GM19438 (cell line): ENCODE results near the gene TCEA3.

Experiments
- ATAC-seq: cut with Tn5 transposase; IDR thresholded peaks from one replicate; pipeline ENCODE4 v1.9.1; 2021; ENCODE audit warnings: low read depth; ENCODE audit not compliant: unreplicated experiment

Gene TCEA3

GRCh38 chr1:23424293-23425192, at the start of gene TCEA3:
Gene TCEA3 (minus strand): TSS chr1:23424748. CDS start chr1:23424633, 115 bp downstream.
- no peak for ATAC-seq

DNA sequence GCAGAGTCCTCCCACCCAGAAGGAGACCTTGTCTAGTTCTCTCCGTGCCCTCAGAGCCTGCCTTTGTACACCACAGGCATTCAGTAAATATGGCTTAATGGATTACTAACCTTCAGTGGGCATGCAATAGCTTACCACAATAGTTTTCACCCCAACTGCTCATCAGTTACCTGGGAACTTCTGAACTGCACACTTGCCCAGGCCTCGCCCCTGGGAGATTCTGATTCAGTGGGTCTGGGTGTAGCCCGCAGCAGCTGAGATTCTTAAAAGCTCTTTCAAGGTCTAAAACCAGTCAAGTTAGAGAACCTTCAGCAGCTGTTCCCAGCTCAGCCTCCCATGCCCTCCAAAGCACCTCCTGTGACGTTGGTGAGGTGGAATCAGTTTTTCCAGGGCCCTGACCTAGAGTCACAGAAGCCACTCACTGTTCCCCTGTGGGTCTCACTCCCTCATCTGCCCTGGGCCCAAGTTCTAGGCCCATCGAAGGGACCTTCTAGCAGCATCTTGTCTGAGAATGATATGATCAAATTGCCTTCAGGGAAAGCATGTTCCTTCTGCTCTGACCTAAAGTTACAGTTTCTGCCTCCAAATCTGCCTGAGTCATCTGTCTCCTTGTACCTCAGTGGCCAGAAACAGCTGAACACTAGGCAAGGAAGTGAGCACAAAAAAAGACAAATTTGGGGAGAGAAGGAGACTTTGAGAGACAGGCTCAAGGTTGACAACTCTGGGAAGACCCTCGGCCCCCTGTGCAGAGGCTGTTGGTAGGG, 48.7 kb upstream of the TCEA3 start:
- no peak for ATAC-seq

DNA sequence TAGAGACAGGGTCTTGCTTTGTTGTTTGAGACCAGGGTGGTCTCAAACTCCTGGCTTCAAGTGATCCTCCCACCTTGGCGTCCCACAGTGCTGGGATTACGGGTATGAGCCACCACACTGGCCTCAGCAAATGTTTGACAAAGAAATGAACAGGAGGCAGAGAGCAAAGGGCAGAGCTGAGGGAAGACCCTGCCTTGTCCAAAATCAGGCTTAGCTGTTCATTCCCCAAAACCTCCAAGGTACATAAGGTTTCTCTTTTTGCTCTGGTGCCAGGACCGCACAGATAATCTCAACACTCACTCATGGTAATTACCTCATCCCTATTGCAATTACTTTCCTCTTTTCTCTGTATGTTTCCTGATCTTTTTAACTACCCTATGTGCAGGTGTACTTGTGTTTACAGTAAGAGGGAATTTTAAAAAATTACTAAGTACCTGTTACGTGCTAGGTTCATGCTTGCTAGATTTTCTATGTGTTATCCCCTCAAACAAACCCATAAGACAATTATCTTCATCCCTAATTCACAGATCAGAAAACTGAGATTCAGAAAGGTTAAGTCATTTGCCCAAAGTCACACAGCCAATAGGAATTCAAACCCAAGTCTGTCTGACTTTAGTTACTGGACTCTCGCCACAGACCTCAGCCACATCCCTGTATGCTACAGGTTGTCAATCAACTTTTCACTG, 47.9 kb upstream of the TCEA3 start:
- no peak for ATAC-seq

DNA sequence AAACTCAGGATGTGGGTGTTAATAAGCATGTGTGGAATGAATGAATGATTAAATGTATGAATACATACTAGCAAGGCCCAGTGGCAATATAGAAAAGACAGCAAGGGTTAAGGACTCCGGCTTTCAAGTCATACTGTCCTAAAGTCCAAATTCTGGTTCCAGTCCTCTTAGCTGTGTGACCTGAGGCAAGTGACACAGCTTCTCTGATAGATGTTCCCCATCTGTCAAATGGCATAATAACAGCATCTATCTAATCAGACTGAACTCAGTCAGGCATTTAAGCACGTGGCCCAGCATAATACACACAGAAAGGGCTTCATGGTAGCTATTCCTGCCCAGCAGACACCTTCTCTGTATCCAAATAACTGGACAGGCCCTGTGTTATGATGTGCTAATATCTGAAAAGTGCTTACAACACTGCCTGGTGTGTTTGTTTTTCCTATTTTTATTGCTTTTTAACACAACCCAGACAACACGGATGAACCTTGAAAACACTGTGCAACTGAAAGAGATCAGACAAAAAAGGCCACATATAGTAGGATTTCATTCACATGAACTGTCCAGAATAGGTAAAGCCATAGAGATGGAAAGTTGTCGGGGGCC, 47.0 kb upstream of the TCEA3 start:
- no peak for ATAC-seq

- ATAC-seq: no peak
Observed at GRCh38 chr1:23470282-23471070, 45.9 kb upstream of the TCEA3 start.

GRCh38 chr1:23469372-23469982, 44.9 kb upstream of the TCEA3 start:
- no peak for ATAC-seq

GRCh38 chr1:23466423-23466989, 42.0 kb upstream of the TCEA3 start:
- no peak for ATAC-seq

DNA sequence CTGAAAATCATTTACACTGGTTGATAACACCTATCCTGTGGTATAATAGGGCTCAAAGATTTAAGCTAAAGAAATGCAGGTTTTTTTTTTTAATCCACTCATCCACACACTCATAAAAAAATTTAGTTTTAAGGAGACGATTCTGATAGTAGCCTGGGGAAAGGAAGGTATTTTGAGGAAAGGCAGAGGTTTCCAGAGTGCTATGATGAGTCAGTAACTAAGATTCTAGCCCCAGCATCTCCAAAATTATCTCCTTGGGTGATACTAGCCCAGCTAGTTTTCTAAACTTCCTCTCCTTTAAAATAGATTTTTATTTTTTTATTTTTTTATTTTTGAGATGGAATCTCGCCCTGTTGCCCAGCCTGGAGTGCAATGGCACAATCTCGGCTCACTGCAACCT, 38.7 kb upstream of the TCEA3 start:
- ATAC-seq: no peak

- no peak for ATAC-seq
Observed at GRCh38 chr1:23462766-23463165, 38.2 kb upstream of the TCEA3 start.

- ATAC-seq: no peak
Observed at GRCh38 chr1:23461050-23461449, 36.5 kb upstream of the TCEA3 start.

DNA sequence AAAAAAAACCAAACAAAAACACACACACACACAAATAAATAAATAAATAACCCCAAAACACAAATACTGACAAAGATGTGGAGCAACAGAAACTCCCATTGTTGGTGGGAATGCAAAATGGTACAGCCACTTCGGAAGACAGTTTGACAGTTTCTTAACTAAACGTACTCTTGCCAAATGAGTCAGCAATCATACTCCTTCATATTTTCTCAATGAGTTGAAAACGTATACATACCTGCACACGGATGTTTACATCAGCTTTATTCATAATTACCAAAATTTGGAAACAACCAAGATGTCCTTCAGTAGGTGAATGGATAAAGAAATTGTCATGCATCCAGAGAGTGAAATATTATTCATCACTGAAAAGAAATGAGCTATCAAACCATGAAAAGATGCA, 36.0 kb upstream of the TCEA3 start:
- ATAC-seq: no peak

GRCh38 chr1:23459338-23459757, 34.8 kb upstream of the TCEA3 start:
- ATAC-seq: no peak

DNA sequence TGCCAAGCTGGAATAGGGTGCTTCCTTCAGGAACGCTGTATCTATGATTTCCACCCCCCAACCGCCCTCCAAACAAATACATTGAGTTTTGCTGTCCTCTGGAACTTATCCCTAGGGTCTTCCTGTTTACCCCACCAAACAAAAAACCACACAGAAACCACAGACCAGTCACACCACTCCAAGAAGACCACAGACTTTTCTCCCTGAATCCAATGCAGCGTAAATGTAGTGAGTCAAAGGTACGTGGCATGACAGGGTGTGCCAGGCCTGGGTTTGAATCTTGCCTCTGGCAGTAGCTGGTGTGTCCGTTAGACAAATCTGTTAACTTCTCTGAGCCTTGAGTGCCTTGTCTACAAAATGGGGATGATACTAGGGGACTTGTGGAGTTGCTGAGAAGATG, 31.7 kb upstream of the TCEA3 start:
- no peak for ATAC-seq

GRCh38 chr1:23453455-23454000, 29.0 kb upstream of the TCEA3 start:
- ATAC-seq: no peak

DNA sequence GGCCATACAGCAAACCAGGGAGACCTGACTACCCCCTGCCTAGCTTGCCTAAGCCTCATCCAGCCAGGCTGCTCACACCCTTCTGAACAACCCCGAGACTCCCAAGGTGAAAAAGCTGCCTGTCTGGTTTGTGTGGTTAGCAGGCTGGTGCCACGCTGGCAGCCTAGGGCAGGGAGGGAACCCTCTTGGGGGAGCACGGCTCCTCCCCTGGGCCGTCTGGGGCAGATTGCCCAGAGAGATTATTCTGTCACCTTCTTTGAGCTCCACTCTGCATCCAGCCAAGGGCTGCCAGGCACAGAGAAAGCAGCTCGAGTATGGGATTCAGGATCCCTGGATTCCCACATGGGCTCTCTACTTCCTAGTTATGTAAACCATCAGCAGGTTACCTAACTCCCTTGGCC, 27.5 kb upstream of the TCEA3 start:
- no peak for ATAC-seq

GRCh38 chr1:23451441-23451840, 26.9 kb upstream of the TCEA3 start:
- ATAC-seq: no peak

DNA sequence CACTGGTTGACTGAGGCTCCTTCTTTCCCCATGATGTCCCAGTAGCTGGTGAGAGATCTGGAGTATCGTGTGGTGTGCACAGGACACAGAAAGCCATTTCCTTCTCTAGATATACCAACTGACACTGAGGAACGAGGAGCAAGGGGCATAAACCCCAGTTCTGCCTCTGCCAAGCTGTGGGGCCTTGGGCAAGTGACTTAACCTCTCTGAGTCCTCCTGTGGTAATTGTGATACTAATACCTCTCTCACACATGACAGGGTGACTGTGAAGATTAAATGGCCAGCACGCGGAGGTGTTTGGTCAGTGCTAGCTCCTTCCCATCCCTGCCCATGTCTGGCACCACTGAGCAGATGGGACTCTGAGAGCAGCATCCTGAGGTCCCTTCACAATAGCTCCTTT, 26.3 kb upstream of the TCEA3 start:
- no peak for ATAC-seq

DNA sequence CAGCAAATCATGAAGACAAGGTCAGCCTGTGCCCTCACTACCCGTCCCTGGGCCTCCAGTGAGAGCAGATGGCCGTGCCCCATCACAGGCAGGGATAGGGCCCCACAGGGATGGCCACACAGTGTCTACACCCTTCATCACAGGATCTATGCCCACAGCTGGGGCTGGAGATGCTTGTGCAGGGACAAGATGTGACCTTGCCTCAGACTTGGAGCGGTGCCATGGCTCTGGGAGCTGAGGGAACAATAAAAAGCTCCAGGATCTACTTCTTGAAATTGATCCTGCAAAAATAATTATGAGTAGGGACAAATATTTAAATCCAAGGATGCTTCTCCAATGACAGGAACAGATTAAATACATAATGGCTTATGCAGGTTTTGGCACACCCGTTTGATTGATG, 25.4 kb upstream of the TCEA3 start:
- ATAC-seq: no peak

- ATAC-seq: no peak
Observed at GRCh38 chr1:23449306-23449705, 24.8 kb upstream of the TCEA3 start.
